Kidney epithelial cell (primary cell): ENCODE measurements around the gene SLC26A1. TPM values are rescaled to one million over a fixed set of nuclear protein-coding genes. Genes with fewer than 3 reads are reported as not detected.

Experiments used
- DNase-seq: peaks from one replicate; pipeline ENCODE4 v3.0.0-alpha.2; 2010; ENCODE audit warnings: low read depth
- H3K27me3 ChIP-seq: 2 replicates; pipeline ENCODE4 v1.6.0; 2011; ENCODE audit warnings: low read length; ENCODE audit not compliant: control insufficient read depth, insufficient read depth
- H3K36me3 ChIP-seq: 2 replicates; pipeline ENCODE4 v1.5.1; 2011; ENCODE audit warnings: low read length; ENCODE audit not compliant: control insufficient read depth, insufficient read depth
- H3K4me3 ChIP-seq: 2 replicates; pipeline ENCODE4 v1.5.1; 2011; ENCODE audit warnings: low read depth, mild to moderate bottlenecking, control low read depth, low read length
- CTCF ChIP-seq: IDR thresholded peaks from 2 replicates; pipeline ENCODE4 v1.5.1; 2011; ENCODE audit warnings: mild to moderate bottlenecking, moderate library complexity, low read length, control low read depth, inconsistent platforms; ENCODE audit not compliant: insufficient read depth, poor library complexity, severe bottlenecking
- total RNA-seq: library from RNA; depleted of rRNA; stranded (reverse); fragments of >200 nt; gene quantifications from 2 replicates; pipeline ENCODE4 v1.2.3, GENCODE V29; 2015

SLC26A1 gene
- total RNA-seq, 1 donor from 2014 or later = 0.38 TPM

- Histone ChIP-seq H3K27me3 (no peaks in the 10 kb centered on the region), H3K36me3 (no peaks in the 10 kb centered on the region), H3K4me3 (no peak overlapping the region)
- DNase-seq = no peak
- TF ChIP-seq CTCF = no peak
Observed at GRCh38 chr4:961351-962230, 31.6 kb downstream of the SLC26A1 start.

- no peaks in the 10 kb centered on the region for H3K27me3 ChIP-seq
- no peak for TF ChIP-seq CTCF
- no peak for DNase-seq
- no peak overlapping the region for H3K4me3 ChIP-seq
- no peaks in the 10 kb centered on the region for H3K36me3 ChIP-seq
Observed at GRCh38 chr4:960636-961350, 32.4 kb downstream of the SLC26A1 start.

- no peak for TF ChIP-seq CTCF
- H3K36me3 ChIP-seq = no peaks in the 10 kb centered on the region
- no peak for DNase-seq
Observed at GRCh38 chr4:960140-960635, 33.0 kb downstream of the SLC26A1 start.

GRCh38 chr4:959338-960139 lies 33.7 kb downstream of the SLC26A1 start:
- DNase-seq = no peak
- no peaks in the 10 kb centered on the region for H3K27me3 ChIP-seq
- no peak overlapping the region for H3K4me3 ChIP-seq
- H3K36me3 ChIP-seq = no peaks in the 10 kb centered on the region
- no peak for TF ChIP-seq CTCF

More at GRCh38 chr4:960140-960635, 33.0 kb downstream of the SLC26A1 start:
- H3K4me3 ChIP-seq = no peak overlapping the region
- no peaks in the 10 kb centered on the region for H3K27me3 ChIP-seq

GRCh38 chr4:958696-959337 lies 34.4 kb downstream of the SLC26A1 start:
- TF ChIP-seq CTCF = no peak
- Histone ChIP-seq H3K36me3 (no peaks in the 10 kb centered on the region), H3K27me3 (no peaks in the 10 kb centered on the region), H3K4me3 (no peak overlapping the region)
- DNase-seq = no peak
